Duodenal mucosa (tissue), 2 donors: ENCODE measurements around the gene EDIL3.
"Not testable (repeated sequence)": the region's sequence is repeated elsewhere in the genome, so short reads cannot be mapped to it uniquely, and the experiment has no call there.

Experiments used
- H3K27ac ChIP-seq: one replicate; pipeline ENCODE4 v1.7.0; 2013; ENCODE audit warnings: low read depth, low read length
- H3K27me3 ChIP-seq, 2 donors: one replicate each; pipeline ENCODE4 v1.7.0; 2013; ENCODE audit warnings: low read length in 2 of 2, control low read depth in 1 of 2; ENCODE audit not compliant: insufficient read depth in 2 of 2, control insufficient read depth in 1 of 2
- H3K36me3 ChIP-seq, 2 donors: one replicate each; pipeline ENCODE4 v1.7.0; 2013; ENCODE audit warnings: low read length in 2 of 2, control low read depth in 1 of 2; ENCODE audit not compliant: insufficient read depth in 2 of 2, control insufficient read depth in 1 of 2
- H3K4me1 ChIP-seq, 2 donors: one replicate each; pipeline ENCODE4 v1.7.0; 2013; ENCODE audit warnings: low read length in 2 of 2, control low read depth in 1 of 2; ENCODE audit not compliant: insufficient read depth in 2 of 2, control insufficient read depth in 1 of 2
- H3K4me3 ChIP-seq, 2 donors: one replicate each; pipeline ENCODE4 v1.7.0; 2013; ENCODE audit warnings: low read length in 2 of 2, low read depth in 1 of 2
- H3K9ac ChIP-seq, 2 donors: one replicate each; pipeline ENCODE4 v1.7.0; 2013; ENCODE audit warnings: low read length in 2 of 2, low read depth in 1 of 2
- H3K9me3 ChIP-seq, 2 donors: one replicate each; pipeline ENCODE4 v1.7.0; 2013; ENCODE audit warnings: low read length in 2 of 2, control low read depth in 1 of 2; ENCODE audit not compliant: control insufficient read depth in 1 of 2

EDIL3 gene

GRCh38 chr5:84058561-84058960 lies 326.1 kb downstream of the EDIL3 start:
- Histone ChIP-seq H3K36me3 (no peaks in the 10 kb centered on the region), H3K27me3 (no peaks in the 10 kb centered on the region), H3K4me1 (no peaks in the 10 kb centered on the region), H3K9me3 (no peaks in the 10 kb centered on the region), H3K9ac (no peak overlapping the region), H3K4me3 (no peak overlapping the region), H3K27ac (no peak overlapping the region)

- no peaks in the 10 kb centered on the region for H3K9me3 ChIP-seq
- no peaks in the 10 kb centered on the region for H3K27me3 ChIP-seq
- H3K36me3 ChIP-seq, result no peaks in the 10 kb centered on the region
- no peak overlapping the region for H3K4me3 ChIP-seq
- no peaks in the 10 kb centered on the region for H3K4me1 ChIP-seq
- no peak overlapping the region for H3K27ac ChIP-seq
- no peak overlapping the region for H3K9ac ChIP-seq
Observed at GRCh38 chr5:84057211-84057610, 327.5 kb downstream of the EDIL3 start.

GRCh38 chr5:84045964-84046363 lies 338.7 kb downstream of the EDIL3 start:
- H3K9ac ChIP-seq, result no peak overlapping the region
- H3K9me3 ChIP-seq, result no peaks in the 10 kb centered on the region
- no peak overlapping the region for H3K4me3 ChIP-seq
- no peak overlapping the region for H3K27ac ChIP-seq
- no peaks in the 10 kb centered on the region for H3K36me3 ChIP-seq
- no peaks in the 10 kb centered on the region for H3K27me3 ChIP-seq
- H3K4me1 ChIP-seq, result no peaks in the 10 kb centered on the region

GRCh38 chr5:84036842-84037241 lies 347.8 kb downstream of the EDIL3 start:
- Histone ChIP-seq H3K4me1 (no peaks in the 10 kb centered on the region), H3K4me3 (no peak overlapping the region), H3K36me3 (no peaks in the 10 kb centered on the region), H3K9ac (no peak overlapping the region), H3K9me3 (no peaks in the 10 kb centered on the region), H3K27ac (no peak overlapping the region), H3K27me3 (no peaks in the 10 kb centered on the region)

GRCh38 chr5:84032324-84032723 lies 352.4 kb downstream of the EDIL3 start:
- no peaks in the 10 kb centered on the region for H3K36me3 ChIP-seq
- no peaks in the 10 kb centered on the region for H3K9me3 ChIP-seq
- H3K4me3 ChIP-seq, result no peak overlapping the region
- no peaks in the 10 kb centered on the region for H3K27me3 ChIP-seq
- no peak overlapping the region for H3K27ac ChIP-seq
- H3K4me1 ChIP-seq, result no peaks in the 10 kb centered on the region
- H3K9ac ChIP-seq, result no peak overlapping the region

GRCh38 chr5:84028093-84028492 lies 356.6 kb downstream of the EDIL3 start:
- Histone ChIP-seq H3K27me3 (no peaks in the 10 kb centered on the region), H3K36me3 (no peaks in the 10 kb centered on the region), H3K4me3 (no peak overlapping the region), H3K9ac (no peak overlapping the region), H3K4me1 (no peaks in the 10 kb centered on the region), H3K27ac (no peak overlapping the region), H3K9me3 (no peaks in the 10 kb centered on the region)

- not testable (repeated sequence) for H3K9me3 ChIP-seq, H3K27ac ChIP-seq, H3K9ac ChIP-seq, H3K4me3 ChIP-seq, H3K27me3 ChIP-seq, H3K36me3 ChIP-seq, H3K4me1 ChIP-seq
Observed at GRCh38 chr5:84018521-84018920, 366.2 kb downstream of the EDIL3 start.

- Histone ChIP-seq H3K36me3 (no peaks in the 10 kb centered on the region), H3K9ac (no peak overlapping the region), H3K27me3 (no peaks in the 10 kb centered on the region), H3K9me3 (no peaks in the 10 kb centered on the region), H3K4me1 (no peaks in the 10 kb centered on the region), H3K4me3 (no peak overlapping the region), H3K27ac (no peak overlapping the region)
Observed at GRCh38 chr5:84017523-84018172, 367.0 kb downstream of the EDIL3 start.

- no peaks in the 10 kb centered on the region for H3K36me3 ChIP-seq
- no peaks in the 10 kb centered on the region for H3K4me1 ChIP-seq
- no peak overlapping the region for H3K9ac ChIP-seq
- H3K27me3 ChIP-seq, result no peaks in the 10 kb centered on the region
- no peaks in the 10 kb centered on the region for H3K9me3 ChIP-seq
- H3K27ac ChIP-seq, result no peak overlapping the region
- H3K4me3 ChIP-seq, result no peak overlapping the region
Observed at GRCh38 chr5:84016085-84016484, 368.6 kb downstream of the EDIL3 start.

GRCh38 chr5:84014966-84015365 lies 369.7 kb downstream of the EDIL3 start:
- Histone ChIP-seq H3K27ac (no peak overlapping the region), H3K36me3 (no peaks in the 10 kb centered on the region), H3K4me3 (no peak overlapping the region), H3K4me1 (no peaks in the 10 kb centered on the region), H3K27me3 (no peaks in the 10 kb centered on the region), H3K9me3 (no peaks in the 10 kb centered on the region), H3K9ac (no peak overlapping the region)

GRCh38 chr5:83993803-83994202 lies 390.9 kb downstream of the EDIL3 start:
- Histone ChIP-seq H3K9me3 (no peaks in the 10 kb centered on the region), H3K27ac (no peak overlapping the region), H3K9ac (no peak overlapping the region), H3K4me1 (no peaks in the 10 kb centered on the region), H3K27me3 (no peaks in the 10 kb centered on the region), H3K4me3 (no peak overlapping the region), H3K36me3 (no peaks in the 10 kb centered on the region)
